ENCODE measurements around the gene ADAMTS13.

DNA sequence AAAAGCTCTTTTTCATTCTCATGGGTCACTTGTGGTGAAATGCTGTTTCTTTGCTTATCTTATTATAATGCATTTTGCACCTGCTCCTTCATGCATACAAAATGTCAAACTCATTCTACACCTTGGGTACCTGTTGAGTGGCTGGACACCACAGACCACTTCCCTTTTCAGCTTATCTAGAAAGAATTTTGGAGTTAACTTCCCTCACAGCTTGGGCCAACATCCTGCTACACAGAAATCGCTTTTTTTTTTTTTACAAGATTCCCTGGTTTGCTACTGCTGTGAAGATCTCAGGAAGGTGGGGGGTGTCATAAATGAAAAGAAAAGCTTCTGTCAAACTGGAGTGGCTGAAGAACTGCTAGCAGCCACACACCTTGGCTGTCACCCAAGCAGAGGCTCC is 7.0 kb upstream of the ADAMTS13 start:
- TF ChIP-seq, protein P1, sequence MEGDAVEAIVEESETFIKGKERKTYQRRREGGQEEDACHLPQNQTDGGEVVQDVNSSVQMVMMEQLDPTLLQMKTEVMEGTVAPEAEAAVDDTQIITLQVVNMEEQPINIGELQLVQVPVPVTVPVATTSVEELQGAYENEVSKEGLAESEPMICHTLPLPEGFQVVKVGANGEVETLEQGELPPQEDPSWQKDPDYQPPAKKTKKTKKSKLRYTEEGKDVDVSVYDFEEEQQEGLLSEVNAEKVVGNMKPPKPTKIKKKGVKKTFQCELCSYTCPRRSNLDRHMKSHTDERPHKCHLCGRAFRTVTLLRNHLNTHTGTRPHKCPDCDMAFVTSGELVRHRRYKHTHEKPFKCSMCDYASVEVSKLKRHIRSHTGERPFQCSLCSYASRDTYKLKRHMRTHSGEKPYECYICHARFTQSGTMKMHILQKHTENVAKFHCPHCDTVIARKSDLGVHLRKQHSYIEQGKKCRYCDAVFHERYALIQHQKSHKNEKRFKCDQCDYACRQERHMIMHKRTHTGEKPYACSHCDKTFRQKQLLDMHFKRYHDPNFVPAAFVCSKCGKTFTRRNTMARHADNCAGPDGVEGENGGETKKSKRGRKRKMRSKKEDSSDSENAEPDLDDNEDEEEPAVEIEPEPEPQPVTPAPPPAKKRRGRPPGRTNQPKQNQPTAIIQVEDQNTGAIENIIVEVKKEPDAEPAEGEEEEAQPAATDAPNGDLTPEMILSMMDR (IDR thresholded peaks at IDR 0.05): no peak
- no peak for TF ChIP-seq POLR2A (IDR thresholded peaks at IDR 0.05)

All from heart left ventricle (tissue), 13 donors.